ENCODE results near the gene PFDN6. TPM values are rescaled to one million over a fixed set of nuclear protein-coding genes. Genes with fewer than 3 reads are reported as not detected.

Gene PFDN6
- total and polyA plus RNA-seq, 2 experiments from 2014 or later: 56.1 to 62.2 TPM

DNA sequence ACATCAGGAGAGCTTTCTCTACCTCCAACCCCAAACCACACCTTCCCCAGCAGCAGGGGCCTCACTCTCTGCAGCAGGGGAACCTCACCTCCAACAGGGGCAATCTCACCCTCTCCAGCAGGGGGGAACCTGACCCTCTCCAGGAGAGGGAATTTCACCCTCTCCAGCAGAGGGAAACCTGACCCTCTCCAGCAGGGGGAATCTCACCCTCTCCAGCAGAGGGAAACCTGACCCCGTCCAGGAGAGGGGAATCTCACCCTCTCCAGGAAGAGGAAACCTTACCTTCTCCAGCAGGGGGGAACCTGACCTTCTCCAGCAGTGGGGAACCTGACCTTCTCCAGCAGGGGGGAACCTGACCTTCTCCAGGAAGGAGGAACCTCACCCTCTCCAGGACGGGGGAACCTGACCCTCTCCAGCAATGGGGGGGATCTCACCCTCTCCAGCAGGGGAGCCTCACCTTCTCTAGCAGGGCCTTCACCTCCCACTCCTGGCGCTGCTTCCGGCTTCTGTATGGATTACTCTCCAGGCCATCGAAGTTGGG is 9.4 kb upstream of the PFDN6 start:
- Mint-ChIP-seq H3K4me1 (peaks cover 24% of the 10 kb centered on the region), H3K4me3 (no peak overlapping the region), H3K9me3 (no peaks in the 10 kb centered on the region), H3K27me3 (ENCODE audit: insufficient read depth, low read depth, poor library complexity) (peaks cover 12% of the 10 kb centered on the region), H3K36me3 (ENCODE audit: low read depth) (peaks cover 72% of the 10 kb centered on the region), H3K27ac (peak overlapping the region; percentile 18; the same call in 1 of the 2 replicates)
- no peaks in the 10 kb centered on the region for H3K9me2 ChIP-seq (ENCODE audit: insufficient read depth)
- peaks cover 24% of the 10 kb centered on the region for H4K20me1 ChIP-seq (replicated peaks; ENCODE audit: insufficient read depth)
- no peaks in the 10 kb centered on the region for H3K27me3 ChIP-seq (ENCODE audit: insufficient read depth)
- peaks cover 43% of the 10 kb centered on the region for H3F3A ChIP-seq (replicated peaks; ENCODE audit: low read depth)
- TF ChIP-seq CTCF (conservative IDR thresholded peaks at IDR 0.05; ENCODE audit: low read depth in 2 of 2) (peak; percentile 56 to 84), CREB1 (CRISPR knock-in tag; IDR thresholded peaks at IDR 0.05; ENCODE audit: low read depth) (peak; percentile 48), EZH2 (IDR thresholded peaks at IDR 0.05; ENCODE audit: low read depth, unreplicated experiment) (no peak), ZNF462 (CRISPR knock-in tag; IDR thresholded peaks at IDR 0.05) (peak; percentile 89; the same call in 1 of the 2 replicates)
- no peak overlapping the region for H3K27ac ChIP-seq (ENCODE audit: low read depth)
- H2AFZ ChIP-seq: no peak overlapping the region
- ATAC-seq (peak; percentile 45), DNase-seq (ENCODE audit: low spot score) (peak; percentile 85)
- no peak overlapping the region for H3K4me2 ChIP-seq
- H3K4me3 ChIP-seq: no peak overlapping the region
- H3K4me1 ChIP-seq (ENCODE audit: insufficient read depth): peaks cover 25% of the 10 kb centered on the region
- H3K79me2 ChIP-seq (replicated peaks; ENCODE audit: insufficient read depth): peaks cover 16% of the 10 kb centered on the region
- H3K36me3 ChIP-seq (ENCODE audit: insufficient read depth): peaks cover 22% of the 10 kb centered on the region
